CD4-positive, alpha-beta T cell (primary cell): ENCODE data around the gene C12orf56. TPM values are rescaled to one million over a fixed set of nuclear protein-coding genes. Genes with fewer than 3 reads are reported as not detected.
"Not testable (repeated sequence)": the region's sequence is repeated elsewhere in the genome, so short reads cannot be mapped to it uniquely, and the experiment has no call there.

Experiments
- ATAC-seq: fragments of 200-7000 bp; cut with Tn5 transposase; one replicate; pipeline ENCODE4 v1.10.0; 2022; ENCODE audit warnings: mild to moderate bottlenecking; ENCODE audit not compliant: poor library complexity
- CTCF ChIA-PET: fragments of 350-600 bp; sonication (Branson Sonifier 250); formaldehyde crosslinking; loops from one replicate; lab custom pipeline; 2021; ENCODE audit warnings: antibody characterized with exemption, inconsistent platforms; lab: Charles Lee
- POLR2A ChIA-PET: fragments of 350-600 bp; sonication (Branson Sonifier 250); formaldehyde crosslinking; loops from one replicate; lab custom pipeline; 2021; ENCODE audit warnings: antibody characterized with exemption, inconsistent platforms; lab: Charles Lee
- DNase-seq, 14 experiments: peaks; one replicate each; pipeline ENCODE4 v3.0.0-alpha.2; 2013 to 2020; ENCODE audit warnings: mixed read lengths in 2 of 14
- H3K27ac ChIP-seq, 2 donors: one replicate each; pipeline versions ENCODE4 v1.5.1 to v1.7.0; 2013; ENCODE audit warnings: low read length in 2 of 2, low read depth in 1 of 2, mild to moderate bottlenecking in 1 of 2
- H3K27me3 ChIP-seq, 2 experiments: 1 replicate in 1 of 2; 2 replicates in 1 of 2; pipeline versions ENCODE4 v1.6.1 to v1.7.0; 2013; ENCODE audit warnings: low read length in 2 of 2, control low read depth in 1 of 2, mild to moderate bottlenecking in 1 of 2, moderate library complexity in 1 of 2; ENCODE audit not compliant: insufficient read depth in 2 of 2, control insufficient read depth in 1 of 2
- H3K36me3 ChIP-seq: one replicate; pipeline ENCODE4 v1.6.1; 2013; ENCODE audit warnings: low read length, control low read depth; ENCODE audit not compliant: insufficient read depth
- H3K4me1 ChIP-seq: one replicate; pipeline ENCODE4 v1.6.1; 2013; ENCODE audit warnings: low read length, control low read depth; ENCODE audit not compliant: insufficient read depth
- H3K4me3 ChIP-seq: one replicate; pipeline ENCODE4 v1.5.1; 2013; ENCODE audit warnings: mild to moderate bottlenecking, low read length, moderate library complexity
- H3K9me3 ChIP-seq, 2 experiments: 1 replicate in 1 of 2; 2 replicates in 1 of 2; pipeline versions ENCODE4 v1.6.1 to v1.7.0; 2013; ENCODE audit warnings: low read length in 2 of 2, mild to moderate bottlenecking in 2 of 2, control low read depth in 1 of 2, moderate library complexity in 1 of 2; ENCODE audit not compliant: control insufficient read depth in 1 of 2, insufficient read depth in 1 of 2
- H3K27ac Mint-ChIP-seq: one replicate; pipeline ENCODE4 v1.8.0; 2020; ENCODE audit warnings: mixed read lengths
- H3K27me3 Mint-ChIP-seq: one replicate; pipeline ENCODE4 v1.8.0; 2021; ENCODE audit warnings: mixed read lengths
- H3K36me3 Mint-ChIP-seq: one replicate; pipeline ENCODE4 v1.8.0; 2021; ENCODE audit warnings: low read depth, mixed read lengths
- H3K4me1 Mint-ChIP-seq: one replicate; pipeline ENCODE4 v1.8.0; 2021; ENCODE audit warnings: low read depth, mixed read lengths
- H3K4me3 Mint-ChIP-seq: one replicate; pipeline ENCODE4 v1.8.0; 2020; ENCODE audit warnings: mild to moderate bottlenecking, mixed read lengths
- H3K9me3 Mint-ChIP-seq: one replicate; pipeline ENCODE4 v1.8.0; 2020; ENCODE audit warnings: mixed read lengths
- CTCF ChIP-seq: fragments of 200-600 bp; IDR thresholded peaks from one replicate; pipeline ENCODE4 v1.8.0; 2022; ENCODE audit warnings: antibody characterized with exemption, mild to moderate bottlenecking
- intact Hi-C, 2 experiments: fragments of 100-400 bp; cut with DNase I in 1 of 2; cut with micrococcal nuclease in 1 of 2; formaldehyde crosslinking; loops; one replicate each; pipeline versions ENCODE4 v1.15.1 to v1.9.0; 2023 to 2025; cut with DNase I, micrococcal nuclease
- total RNA-seq, 174 experiments: library from RNA in 2 of 174; stranded (reverse) in 2 of 174; gene quantifications; one replicate each; pipeline ENCODE4 v1.2.3 and lab custom pipeline; 2021 to 2026

The C12orf56 gene
- total RNA-seq, 2 experiments from 2014 or later, result 0.08 to 0.17 TPM

DNA sequence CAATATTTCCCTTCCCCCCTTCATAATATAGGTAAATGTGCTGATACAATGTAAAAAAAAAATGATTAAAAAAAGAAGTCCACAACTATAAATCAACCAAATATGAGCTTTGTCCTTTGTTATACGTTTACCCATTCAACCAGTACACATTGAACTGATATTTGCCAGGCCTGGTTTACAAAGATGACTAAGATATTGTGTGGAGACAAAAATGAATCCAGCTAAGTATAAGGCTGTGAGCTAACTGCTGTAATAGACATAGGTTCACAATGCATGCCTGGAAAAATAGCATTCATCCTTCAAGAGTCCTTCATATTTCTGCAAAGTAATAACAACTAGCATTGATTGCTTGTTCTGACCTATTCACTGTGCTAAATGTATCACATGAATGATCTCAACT is 6.9 kb downstream of the C12orf56 start:
- Histone ChIP-seq H3K27ac (no peak overlapping the region), H3K36me3 (no peaks in the 10 kb centered on the region), H3K4me1 (peaks cover 23% of the 10 kb centered on the region), H3K4me3 (no peak overlapping the region), H3K9me3 (peaks cover 8 to 11% of the 10 kb centered on the region in 2 experiments), H3K27me3 (no peaks in the 10 kb centered on the region)
- peak overlapping the region; percentile 77 for H3K27ac Mint-ChIP-seq
- TF ChIP-seq CTCF, result no peak
- DNase-seq, result no peak
- H3K27me3 Mint-ChIP-seq, result no peaks in the 10 kb centered on the region
- peaks cover 6% of the 10 kb centered on the region for H3K9me3 Mint-ChIP-seq
- ATAC-seq, result no peak
- CTCF ChIA-PET, result no interaction called here
- H3K36me3 Mint-ChIP-seq, result no peaks in the 10 kb centered on the region
- peaks cover 31% of the 10 kb centered on the region for H3K4me1 Mint-ChIP-seq
- intact Hi-C loops, result no loop called here
- H3K4me3 Mint-ChIP-seq, result no peak overlapping the region
- POLR2A ChIA-PET, result interaction anchor here (1.1 kb wide), 1 partner anchor 45 kb away, joined by 4 read pairs; no protein-coding TSS in a partner anchor

- ATAC-seq, result no peak
- Histone ChIP-seq H3K36me3 (no peaks in the 10 kb centered on the region), H3K27ac (no peak overlapping the region), H3K4me1 (no peaks in the 10 kb centered on the region), H3K4me3 (no peak overlapping the region), H3K27me3 (no peaks in the 10 kb centered on the region), H3K9me3 (no peaks in the 10 kb centered on the region)
- H3K4me3 Mint-ChIP-seq, result no peak overlapping the region
- H3K9me3 Mint-ChIP-seq, result no peaks in the 10 kb centered on the region
- ChIA-PET CTCF (no interaction called here), POLR2A (no interaction called here)
- intact Hi-C loops, result no loop called here
- DNase-seq, result no peak
- H3K27me3 Mint-ChIP-seq, result no peaks in the 10 kb centered on the region
- no peak overlapping the region for H3K27ac Mint-ChIP-seq
- H3K36me3 Mint-ChIP-seq, result no peaks in the 10 kb centered on the region
- no peaks in the 10 kb centered on the region for H3K4me1 Mint-ChIP-seq
- TF ChIP-seq CTCF, result no peak
Observed at GRCh38 chr12:64362721-64363305, 27.7 kb downstream of the C12orf56 start.

DNA sequence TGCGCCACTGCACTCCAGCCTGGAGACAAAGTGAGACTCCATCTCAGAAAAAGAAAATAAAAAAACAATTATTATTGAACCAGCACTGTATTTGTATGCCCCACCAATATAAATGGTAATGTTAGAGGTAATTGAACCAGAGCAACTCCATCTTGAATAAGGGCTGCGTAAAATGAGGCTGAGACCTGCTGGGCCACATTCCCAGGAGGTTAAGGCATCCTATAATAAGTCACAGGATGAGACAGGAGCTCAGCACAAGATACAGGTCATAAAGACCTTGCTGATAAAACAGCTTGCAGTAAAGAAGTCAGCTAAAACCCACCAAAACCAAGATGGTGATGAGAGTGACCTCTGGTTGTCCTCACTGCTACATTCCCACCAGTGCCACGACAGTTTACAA is 29.4 kb downstream of the C12orf56 start:
- H3K4me1 Mint-ChIP-seq, H3K27ac Mint-ChIP-seq, H3K27me3 ChIP-seq, H3K36me3 ChIP-seq, intact Hi-C loops, ATAC-seq, H3K9me3 ChIP-seq, H3K27me3 Mint-ChIP-seq, H3K4me3 ChIP-seq, POLR2A ChIA-PET, CTCF ChIA-PET, DNase-seq, H3K27ac ChIP-seq, H3K36me3 Mint-ChIP-seq, H3K4me1 ChIP-seq, H3K9me3 Mint-ChIP-seq, H3K4me3 Mint-ChIP-seq: not testable (repeated sequence)

DNA sequence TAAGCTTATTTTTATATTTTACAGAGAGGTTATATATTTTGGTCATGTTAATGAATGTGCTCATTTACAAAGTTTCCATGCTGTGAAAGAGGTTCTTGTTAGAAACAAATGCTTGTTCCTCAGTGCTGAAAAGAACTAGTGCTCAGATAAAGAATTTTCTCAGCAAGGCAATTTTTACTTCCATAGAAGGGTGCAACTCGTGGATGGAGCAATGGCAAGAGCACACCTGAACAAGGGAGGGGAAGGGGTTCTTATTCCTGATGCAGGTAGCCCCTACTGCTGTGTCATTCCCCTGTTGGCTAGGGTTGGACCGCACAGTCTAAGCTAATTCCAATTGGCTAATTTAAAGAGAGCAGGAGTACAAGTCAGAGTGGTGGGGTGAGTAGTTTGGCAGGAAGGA is 34.3 kb downstream of the C12orf56 start:
- H3K27me3 Mint-ChIP-seq, H3K9me3 ChIP-seq, H3K36me3 ChIP-seq, DNase-seq, intact Hi-C loops, H3K27me3 ChIP-seq, H3K9me3 Mint-ChIP-seq, H3K27ac ChIP-seq, H3K4me1 Mint-ChIP-seq, H3K4me3 ChIP-seq, H3K27ac Mint-ChIP-seq, CTCF ChIA-PET, H3K4me3 Mint-ChIP-seq, ATAC-seq, H3K36me3 Mint-ChIP-seq, H3K4me1 ChIP-seq: not testable (repeated sequence)
- POLR2A ChIA-PET, result interaction anchor here (0.6 kb wide), 1 partner anchor 537 kb away, joined by 3 read pairs; no protein-coding TSS in a partner anchor
